Stimulated activated CD4-positive, alpha-beta T cell treated with anti-CD3 and anti-CD28 coated beads, TNF-alpha, amount 100 ng/mL, for 24 hours (primary cell): ENCODE data around the gene SPINK4.

Source experiments
- DNase-seq, 3 experiments: peaks; one replicate each; pipeline ENCODE4 v3.0.0-alpha.2; 2020; ENCODE audit warnings: low read depth in 3 of 3

SPINK4 gene

DNA sequence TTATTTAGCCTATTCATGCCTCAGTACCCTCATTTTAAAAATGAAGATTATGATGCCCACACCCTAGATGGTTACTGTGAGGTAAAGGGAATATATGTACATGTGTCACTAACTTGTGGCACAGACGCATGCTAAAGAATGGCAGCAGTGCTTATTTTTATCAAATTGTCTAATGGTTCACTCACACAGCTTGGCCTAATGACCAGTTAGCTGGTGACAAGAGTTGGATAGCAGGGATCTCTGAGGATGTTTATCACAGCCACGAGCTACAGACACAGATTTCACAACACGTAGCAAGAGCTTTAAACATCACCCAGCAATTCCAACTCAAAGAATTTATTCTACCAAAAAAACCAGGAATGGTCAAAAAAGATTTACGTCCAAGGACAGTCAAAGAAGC is 17.3 kb downstream of the SPINK4 start:
- no peak for DNase-seq

DNA sequence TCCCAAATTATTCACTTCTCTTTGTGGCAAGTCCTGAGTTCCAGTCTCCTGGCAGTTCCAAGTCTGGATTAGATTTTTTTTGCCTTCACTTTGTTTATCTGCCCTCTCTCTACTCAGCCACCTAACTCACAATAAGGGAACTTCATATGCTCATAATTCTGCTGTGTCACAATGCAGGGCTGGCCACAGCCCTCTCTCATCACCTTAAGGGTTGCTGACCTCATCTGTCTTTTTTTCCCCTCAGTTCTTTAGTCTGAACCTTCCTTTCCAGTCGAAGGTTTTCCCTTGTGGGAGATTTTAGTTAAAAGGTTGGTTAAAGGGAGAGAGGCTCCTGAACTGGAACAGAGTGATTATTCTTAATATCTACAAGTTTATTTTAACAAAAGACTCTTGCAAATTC is 20.4 kb downstream of the SPINK4 start:
- no peak for DNase-seq

DNA sequence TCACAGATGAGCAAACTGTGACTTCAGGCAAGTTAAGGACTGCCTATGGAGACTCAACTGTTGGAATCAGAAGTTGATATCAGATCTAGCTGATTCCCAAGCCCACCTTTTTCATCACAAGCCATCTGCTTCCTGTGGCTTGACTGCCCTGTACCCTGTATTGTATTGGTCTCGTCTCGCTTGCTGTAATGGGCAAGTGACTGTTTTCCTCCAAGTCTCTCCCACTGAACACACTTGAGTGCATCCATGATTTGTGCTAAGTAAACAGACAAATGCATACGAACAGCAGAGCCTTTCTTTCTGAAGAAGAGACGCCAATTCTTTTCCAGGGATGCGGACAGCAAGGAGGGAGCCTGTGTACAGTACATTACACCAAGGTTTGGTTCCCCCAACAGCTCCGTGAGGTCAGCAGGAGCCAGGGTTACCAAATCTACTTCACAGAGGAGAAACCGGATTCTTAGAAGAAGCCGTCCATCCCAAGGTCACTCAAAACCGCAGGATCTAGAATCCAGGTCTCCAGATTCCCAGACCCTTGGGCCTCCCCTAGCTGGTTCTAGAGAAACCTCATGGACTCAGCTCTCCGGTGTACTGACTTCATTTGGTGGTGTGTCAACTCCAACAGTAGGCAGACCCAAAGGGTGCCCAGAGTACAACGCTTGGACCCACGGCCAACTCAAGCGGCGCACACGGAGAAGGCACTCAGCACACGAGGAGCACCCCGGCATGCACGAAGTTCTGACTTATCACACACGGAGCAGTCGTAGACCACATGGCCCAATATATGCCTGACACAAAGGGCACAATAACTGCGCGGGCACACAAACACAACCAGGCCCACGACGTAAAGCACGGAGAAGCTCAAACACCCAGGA is 23.4 kb downstream of the SPINK4 start:
- peak in 1 of 3 experiments; percentile 2 for DNase-seq

DNA sequence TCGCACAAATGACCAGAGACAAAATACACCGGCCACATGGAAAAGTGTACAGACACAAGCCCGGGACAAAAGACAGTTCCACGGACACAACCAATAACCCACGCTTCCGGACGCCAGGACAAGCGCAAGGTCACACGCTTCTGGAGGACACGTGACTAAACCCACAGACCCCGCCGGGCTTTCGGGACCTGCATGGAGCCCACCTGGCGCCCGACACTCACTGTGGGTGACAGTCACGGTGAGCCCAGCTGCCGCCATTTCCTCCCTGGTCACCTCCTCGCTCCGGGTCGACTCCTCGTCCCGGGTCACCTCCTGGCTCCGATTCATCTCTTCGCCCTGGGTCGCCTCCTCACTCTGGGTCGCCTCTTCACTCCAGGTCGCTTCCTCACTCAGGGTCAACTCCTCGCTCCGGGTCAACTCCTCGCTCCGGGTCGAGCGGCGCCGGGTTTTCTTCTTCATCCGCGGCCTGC is 24.1 kb downstream of the SPINK4 start:
- peak in 2 of 3 experiments; percentile 11 to 43 for DNase-seq

DNA sequence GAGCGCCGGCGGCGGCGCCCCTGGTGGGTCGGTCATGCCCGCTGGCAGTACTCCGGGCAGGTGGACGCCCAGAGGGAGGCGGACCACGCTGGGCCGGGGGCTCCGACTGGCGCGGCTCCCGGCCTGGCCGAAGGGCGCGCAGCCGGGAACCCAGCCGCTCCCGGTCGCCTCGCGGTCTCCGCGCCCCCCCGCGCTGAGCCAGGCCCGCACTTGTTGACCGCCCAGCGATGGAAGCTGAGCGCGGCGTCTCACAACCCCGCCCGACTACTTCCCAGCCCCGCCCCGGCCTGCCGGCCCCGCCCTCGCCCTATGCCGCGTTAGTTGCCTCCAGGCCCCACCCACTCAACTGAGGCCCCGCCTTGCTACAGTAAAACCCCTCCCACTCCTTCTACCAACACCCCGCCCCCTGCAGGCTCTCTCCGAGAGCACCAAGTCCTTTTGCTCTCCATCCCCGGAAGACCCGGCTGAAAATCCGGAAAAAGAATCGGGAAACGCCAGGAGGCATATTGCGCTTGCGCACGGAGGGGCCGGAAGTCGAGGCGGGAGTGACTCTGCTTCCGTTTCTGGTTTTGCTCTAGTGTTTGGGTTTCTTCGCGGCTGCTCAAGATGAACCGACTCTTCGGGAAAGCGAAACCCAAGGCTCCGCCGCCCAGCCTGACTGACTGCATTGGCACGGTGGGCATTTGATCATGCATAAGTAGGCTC is 24.7 kb downstream of the SPINK4 start, which contains the start of the genes BAG1 and CHMP5:
Gene BAG1, minus strand, starts transcription at position 236 of the 705 bp plus-strand sequence.
Gene CHMP5, plus strand, starts transcription at position 577 of the 705 bp plus-strand sequence. Its CDS starts 30 bp downstream, at position 607.
- peak; percentile 99 to 100 (median 100) for DNase-seq

DNA sequence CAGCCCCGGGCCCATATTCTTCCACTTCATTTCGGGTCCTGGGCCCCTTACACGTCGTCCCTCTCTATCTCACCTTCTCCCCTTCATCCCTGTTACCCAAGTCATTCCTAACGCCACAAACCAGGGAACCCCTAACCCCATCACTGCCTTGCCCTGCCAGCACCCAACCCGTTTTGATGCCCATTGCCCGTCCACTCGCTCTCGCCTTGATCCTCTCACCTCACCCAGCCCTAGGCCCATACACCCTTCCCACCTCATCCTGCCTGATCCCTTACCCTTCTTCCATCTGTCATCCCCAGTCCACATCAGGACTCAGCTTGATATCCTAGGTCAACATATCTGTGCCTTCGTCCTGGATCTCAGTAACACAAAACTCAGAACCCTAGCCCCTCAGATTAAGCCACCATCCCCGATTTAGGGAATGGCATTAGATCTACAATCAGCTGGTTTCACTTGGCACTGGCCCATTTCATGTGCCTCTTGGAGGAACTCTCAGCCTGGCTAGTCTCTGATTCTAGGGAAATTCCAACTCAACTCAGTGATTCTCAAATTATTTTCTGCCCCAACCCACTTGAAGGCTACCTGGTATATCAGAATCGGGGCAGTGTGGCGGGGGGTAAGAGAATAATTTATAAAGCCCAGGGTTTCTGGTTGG is 25.4 kb downstream of the SPINK4 start:
- DNase-seq = no peak

DNA sequence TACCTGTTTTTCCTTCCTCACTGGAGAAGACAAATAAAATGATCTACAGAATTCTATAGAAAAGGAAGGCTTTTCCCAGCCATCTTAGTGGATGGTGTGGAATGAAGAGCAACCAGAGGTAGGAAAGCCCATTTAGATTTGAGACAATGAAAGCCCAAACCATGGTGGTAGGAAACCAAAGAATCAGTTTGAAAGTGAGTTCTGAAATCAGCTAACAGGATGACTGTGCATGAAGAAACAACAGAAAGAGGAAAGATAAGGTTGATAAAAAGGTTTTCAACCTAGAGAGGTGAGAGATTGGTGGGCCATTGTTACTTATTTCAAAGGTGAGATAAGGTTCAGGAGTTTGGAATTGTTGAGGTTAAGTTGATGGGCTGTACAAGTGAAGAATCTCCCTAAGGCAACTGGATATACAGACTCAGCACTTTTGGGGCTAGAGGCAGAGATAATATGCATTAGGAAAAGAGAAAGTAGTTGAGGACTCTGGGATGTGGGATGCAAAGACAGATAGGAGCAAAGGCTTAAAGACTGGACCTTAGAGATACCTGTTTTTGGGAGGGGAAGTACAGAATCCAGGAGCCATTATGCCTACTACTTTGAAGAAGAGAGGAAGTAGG is 27.3 kb downstream of the SPINK4 start:
- no peak for DNase-seq

DNA sequence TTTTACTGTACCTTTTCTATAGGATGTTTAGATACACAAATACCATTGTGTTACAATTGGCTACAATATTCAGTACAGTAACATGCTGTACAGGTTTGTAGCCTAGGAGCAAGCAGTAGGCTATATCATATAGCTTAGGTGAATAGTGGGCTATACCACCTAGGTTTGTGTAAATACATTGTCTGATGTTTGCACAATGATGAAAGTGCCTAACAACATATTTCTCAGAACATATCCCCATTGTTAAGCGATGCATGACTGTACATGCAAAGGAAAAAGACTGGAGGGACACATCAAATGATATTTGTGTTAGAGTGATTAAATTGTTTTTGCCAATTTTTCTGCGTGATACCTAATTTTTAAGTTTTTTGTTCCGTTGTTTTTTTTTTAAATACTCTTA is 30.2 kb downstream of the SPINK4 start:
- no peak for DNase-seq

DNA sequence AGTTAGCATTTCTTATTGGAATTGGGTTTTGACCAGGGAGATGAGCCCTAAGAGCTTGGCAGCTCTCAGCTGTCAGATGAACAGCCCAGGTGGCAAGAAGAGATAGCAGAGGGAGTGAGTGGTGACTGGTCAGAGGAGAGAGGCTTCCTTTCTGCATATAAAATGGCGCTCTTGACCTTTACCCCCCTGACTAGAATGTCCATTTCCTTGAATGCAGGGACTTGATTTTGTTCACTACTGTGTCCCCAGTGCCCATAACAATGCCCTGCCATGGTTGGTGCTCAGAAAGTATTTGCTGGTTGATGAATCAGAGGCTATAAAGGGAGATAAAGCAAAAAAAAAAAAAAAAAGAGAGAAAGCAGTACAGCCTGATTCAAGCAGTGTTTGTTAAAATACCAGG is 32.1 kb downstream of the SPINK4 start:
- no peak for DNase-seq

DNA sequence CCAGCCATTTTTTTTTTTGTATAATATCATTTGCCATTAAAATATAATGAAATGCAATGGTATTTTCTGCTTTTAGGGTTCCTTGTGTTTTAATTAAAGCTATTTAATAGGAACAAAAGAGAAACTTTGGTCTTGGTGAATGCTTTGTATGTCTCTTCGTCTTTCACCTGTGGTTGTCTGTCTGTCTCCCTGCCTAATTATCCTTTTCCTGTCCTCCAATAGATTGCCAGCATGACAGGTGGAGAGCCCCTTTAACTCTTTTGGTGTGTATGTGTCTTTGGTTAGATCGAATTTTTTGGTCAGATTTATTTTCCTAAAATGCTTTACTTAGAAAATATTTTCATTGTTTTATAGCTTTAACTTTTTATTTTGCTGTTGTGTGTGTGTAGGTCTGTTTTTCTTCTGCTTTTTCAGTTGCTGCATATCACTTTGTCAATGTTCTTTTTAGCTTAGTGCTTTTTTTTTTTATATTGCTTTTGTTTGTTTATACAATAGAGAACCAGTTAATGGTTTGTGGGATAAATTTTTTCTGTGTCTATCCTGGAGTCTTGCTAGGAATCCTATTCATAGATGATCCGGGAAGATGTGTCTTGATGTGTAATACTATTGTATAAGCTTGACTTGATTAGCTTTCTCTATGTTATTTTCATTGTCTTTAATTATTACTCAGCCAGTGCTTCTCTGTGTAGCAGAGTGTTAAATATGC is 33.5 kb downstream of the SPINK4 start:
- DNase-seq = no peak

DNA sequence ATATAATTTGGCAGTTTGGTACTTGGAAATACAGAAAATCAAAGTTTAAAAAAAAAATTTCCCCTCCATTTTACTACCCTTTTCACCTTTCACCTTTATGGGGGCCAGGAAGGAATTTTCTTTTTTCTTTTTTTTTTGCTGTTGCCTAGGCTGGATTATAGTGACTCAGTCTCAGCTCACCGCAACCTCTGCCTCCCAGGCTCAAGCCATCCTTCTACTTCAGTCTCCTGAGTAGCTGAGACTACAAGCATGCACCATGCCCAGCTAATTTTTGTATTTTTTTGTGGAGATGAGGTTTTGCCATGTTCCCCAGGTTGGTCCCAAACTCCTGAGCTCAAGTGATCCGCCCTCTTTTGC is 34.0 kb downstream of the SPINK4 start:
- no peak for DNase-seq

DNA sequence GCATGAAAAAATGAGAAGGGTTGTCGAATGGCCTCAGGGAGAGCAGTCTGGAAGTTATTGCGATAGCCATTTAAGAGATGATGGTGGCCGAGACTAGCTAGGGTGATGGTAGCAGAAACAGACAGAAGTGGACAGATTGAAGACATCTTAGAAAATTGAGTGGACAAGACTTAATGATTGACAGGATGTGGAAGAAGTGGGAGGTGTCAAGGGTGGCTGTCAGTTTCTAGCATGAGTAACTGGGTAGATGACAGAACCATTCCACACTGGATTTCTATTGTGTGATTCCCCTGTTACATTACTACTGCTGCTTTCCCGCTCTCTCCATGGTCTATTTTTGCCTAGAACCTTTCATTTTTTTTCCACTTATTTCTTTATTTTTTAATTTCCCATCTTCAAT is 37.5 kb downstream of the SPINK4 start:
- no peak for DNase-seq

DNA sequence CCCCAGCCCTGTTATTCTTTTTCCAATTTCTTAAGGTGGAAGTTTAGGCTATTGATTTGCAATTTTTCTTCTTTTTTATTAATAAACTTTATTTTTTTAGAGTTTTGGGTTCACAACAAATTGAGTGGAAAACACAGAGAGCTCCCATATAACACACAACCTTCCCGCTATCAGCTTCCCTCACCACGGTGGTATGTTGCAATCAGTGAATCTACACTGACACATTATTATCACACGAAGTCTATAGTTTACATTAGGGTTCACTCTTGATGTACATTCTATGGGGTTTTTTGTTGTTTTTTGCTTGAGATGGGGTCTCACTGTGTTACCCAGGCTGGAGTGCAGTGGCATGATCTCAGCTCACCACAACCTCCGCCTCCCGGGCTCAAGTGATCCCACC is 45.5 kb downstream of the SPINK4 start:
- no peak for DNase-seq

DNA sequence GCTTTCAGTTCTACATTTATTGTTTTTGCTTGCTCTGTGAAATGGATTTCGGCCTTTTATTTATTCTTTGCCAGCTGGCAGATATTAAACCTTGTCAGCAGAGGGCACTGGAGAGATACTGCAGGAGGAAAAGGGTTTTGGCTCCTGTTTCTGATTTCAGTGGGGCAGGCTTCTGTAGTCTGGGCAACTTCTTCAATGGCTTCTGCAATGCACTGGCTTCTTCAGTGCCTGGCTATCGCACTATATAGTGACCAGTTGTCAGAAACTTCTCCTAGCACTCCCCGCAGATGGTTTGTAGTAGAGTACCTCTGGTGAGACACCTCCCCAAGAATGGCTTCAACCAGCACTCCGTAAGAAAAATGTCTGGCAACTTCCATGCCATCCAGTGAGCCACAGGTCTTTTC is 47.1 kb downstream of the SPINK4 start:
- peak in 1 of 3 experiments; percentile 27 for DNase-seq

DNA sequence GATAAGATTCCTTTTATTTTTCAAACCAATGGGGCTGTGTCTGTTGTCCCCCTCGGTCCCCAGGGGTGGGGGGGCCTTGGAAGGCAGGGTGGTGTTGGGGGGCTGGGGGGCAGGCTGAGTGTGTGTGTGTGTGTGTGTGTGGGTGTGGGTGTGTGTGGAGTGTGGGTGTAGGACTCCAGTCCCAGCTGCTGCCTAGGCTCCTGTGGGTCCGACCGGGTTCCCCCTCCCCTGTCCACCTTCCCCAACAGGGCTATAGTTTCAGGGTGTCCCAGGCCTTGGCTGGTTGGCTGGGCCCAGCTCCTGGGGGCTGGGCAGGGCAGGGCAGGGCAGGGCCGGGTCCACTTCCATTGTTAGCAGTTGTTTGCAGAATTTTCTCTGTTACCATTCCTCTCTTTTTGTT is 48.3 kb downstream of the SPINK4 start:
- DNase-seq = no peak

DNA sequence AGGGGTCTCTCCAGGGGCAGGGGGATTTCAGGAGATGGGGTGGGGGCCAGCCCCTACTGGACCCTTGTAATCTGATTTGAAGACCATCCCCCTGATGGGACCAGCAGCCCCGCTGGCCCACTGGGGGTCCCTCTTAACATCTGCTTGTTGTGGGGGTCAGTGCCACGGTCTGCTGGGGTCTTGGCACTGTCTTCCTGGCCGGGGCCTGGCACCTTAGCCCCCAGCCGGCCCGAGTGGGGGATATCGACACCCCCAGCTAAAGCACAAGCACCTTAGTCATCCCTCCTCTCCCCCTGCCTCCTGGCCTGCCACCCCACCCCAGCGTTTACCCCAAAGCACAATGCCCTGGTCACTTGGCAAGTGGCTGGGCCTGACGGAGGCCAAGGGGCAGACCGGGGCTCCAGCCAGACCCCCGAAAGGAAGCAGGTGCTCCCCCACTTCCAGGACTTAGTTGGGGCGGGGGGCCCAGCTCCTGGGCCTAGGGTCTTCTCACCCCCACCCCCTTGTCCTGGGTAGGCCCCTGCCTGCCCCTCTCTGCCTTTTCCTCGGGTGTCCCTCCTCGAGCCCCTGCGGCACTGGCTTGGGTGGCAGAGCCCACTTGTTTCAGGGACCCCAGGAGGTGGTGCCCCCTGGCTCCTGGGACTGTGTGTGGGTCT is 49.0 kb downstream of the SPINK4 start:
- no peak for DNase-seq

DNA sequence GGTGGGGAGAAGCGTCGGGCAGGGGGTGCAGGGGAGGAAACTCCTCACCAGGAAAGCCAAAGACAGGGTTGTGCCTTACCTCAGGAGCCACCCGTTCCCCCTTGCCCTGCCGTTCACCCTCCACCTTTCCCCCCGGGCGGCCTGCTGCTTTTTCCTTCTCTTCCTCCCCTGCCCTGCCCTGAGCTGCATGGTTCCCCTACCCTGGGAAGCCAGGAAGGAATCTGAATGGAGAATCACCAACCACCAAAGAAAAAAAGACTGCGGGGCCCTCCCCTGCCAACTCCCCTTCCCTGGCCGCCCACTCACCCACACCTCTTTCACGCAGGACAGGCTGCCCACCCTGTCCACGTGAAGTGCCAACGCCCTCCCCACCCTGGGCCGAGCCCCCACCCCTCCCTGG is 49.5 kb downstream of the SPINK4 start:
- no peak for DNase-seq

DNA sequence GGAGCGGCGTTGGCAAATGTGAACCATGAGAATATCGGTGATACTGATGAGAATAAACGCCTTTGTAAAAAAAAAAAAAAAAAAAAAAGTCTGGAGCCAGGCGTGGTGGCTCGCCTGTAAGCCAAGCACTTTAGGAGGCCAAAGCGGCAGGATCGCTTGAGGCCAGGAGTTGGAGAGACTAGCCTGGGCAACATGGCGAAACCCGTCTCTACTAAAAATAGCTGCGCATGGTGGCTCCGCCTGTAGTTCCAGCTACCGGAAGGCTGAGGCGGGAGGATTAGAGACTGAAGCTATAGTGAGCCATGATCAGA is 49.9 kb downstream of the SPINK4 start:
- DNase-seq = no peak

DNA sequence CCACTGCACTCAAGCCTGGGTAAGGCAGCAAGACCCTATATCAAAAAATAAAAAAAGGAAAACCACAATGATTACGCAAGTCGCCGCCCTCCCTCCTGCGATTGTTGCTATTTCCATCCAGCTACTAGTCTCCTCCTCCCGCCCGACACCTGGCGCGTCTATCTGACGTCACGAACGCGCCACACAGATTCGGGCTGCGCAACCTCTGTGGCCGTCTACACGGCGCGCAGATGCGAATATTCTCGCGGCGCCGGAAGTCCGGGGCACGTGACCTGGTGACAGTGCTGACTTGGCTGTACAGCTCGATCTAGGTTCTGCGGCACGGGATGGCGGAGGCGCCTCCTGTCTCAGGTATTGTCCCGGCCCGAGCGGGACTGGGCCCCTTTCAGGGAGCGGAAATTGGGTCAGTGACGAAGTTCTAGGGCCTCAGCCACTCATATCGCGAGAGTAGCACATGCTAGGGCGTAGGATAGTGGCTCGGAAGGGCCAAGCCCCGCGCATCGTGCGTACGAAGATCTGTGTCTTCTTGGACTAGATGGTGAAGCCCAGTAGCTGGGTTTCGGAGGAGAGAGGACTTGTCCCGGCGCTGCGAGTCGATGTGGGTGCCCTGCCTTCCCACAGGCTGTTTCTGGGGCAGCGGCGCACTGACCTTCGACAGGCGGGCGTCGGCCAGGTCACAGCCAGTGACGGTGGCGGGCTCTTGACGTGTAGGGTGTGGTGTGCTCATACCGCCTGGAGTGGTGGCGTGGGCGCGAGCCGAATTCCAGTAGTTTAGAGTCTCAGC is 50.5 kb downstream of the SPINK4 start, which contains the start of gene NFX1:
Gene NFX1, plus strand, starts transcription at position 270 of the 784 bp plus-strand sequence. Its CDS starts 57 bp downstream, at position 327.
- peak; percentile 94 to 97 (median 96) for DNase-seq

DNA sequence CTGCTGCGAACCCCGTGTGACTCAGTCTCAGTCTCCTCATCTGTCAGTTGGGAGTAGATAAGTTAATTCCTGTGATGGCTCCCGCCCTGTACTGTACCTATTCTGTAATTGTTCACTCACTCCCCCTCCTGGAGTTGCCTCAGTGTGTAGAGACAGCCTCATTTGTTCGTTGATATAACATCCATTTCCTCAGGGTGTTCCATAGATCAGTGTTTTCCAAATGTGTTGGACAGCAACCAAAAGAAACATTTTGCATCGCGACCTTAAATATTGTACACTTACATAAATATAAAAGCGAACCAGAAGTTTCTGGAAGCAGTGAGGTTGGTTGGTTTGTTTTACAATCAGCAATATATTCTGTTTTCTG is 51.0 kb downstream of the SPINK4 start:
- DNase-seq = no peak
